ENCODE data around the gene TRABD. TPM values are rescaled to one million over a fixed set of nuclear protein-coding genes. Genes with fewer than 3 reads are reported as not detected.

The TRABD gene
- total and polyA plus RNA-seq, 3 donors from 2014 or later = 23.7 to 45.3 (median 38.7) TPM

GRCh38 chr22:50219800-50220602 is 34.3 kb downstream of the TRABD start:
- no peaks in the 10 kb centered on the region for H3K36me3 ChIP-seq (ENCODE audit: low read depth, missing control alignments)
- DNase-seq = no peak
- no peaks in the 10 kb centered on the region for H3K9me3 ChIP-seq
- intact Hi-C loops (cut with DNase I; ENCODE audit: low total_unique reads) = no loop called here
- H3K27me3 ChIP-seq = no peaks in the 10 kb centered on the region
- no peak overlapping the region for H3K27ac ChIP-seq
- no peak overlapping the region for H3K4me3 ChIP-seq
- H3K4me1 ChIP-seq = peaks cover 3% of the 10 kb centered on the region
- 83 to 84% methylated on average over 8 to 25 of the region's 25 CpGs for WGBS, 2 donors
- TF ChIP-seq POLR2A (IDR thresholded peaks at IDR 0.05) (no peak), CTCF (IDR thresholded peaks at IDR 0.05) (no peak)

DNA sequence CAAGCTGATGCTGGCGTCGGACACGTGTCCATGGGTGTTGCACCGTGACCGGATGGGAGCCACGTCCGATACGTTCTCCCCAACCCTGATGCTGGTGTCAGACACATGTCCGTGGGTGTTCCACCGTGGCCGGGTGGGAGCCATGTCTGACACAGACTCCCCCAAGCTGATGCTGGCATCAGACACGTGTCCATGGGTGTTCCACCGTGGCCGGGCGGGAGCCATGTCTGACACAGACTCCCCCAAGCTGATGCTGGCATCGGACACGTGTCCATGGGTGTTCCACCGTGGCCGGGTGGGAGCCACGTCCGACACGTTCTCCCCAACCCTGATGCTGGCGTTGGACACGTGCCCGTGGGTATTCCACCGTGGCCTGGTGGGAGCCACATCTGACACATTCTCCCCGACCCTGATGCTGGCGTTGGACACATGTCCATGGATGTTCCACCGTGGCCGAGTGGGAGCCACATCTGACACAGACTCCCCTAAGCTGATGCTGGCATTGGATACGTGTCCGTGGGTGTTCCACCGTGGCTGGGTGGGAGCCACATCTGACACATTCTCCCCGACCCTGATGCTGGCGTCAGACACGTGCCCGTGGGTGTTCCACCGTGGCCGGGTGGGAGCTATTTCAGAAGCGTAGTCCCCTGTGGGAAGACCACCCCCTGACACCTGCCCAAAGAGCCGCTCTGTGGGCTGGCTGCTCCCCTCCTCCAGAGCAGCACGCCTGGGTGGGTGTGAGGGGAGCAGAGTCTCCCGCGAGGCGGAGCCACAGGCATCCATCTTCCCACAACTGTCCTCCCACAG is 35.1 kb downstream of the TRABD start:
- intact Hi-C loops (cut with DNase I; ENCODE audit: low total_unique reads) = no loop called here
- Histone ChIP-seq H3K4me1 (no peaks in the 10 kb centered on the region), H3K36me3 (ENCODE audit: low read depth, missing control alignments) (no peaks in the 10 kb centered on the region), H3K27ac (no peak overlapping the region), H3K4me3 (no peak overlapping the region), H3K9me3 (no peaks in the 10 kb centered on the region), H3K27me3 (no peaks in the 10 kb centered on the region)
- DNase-seq = no peak
- WGBS, 2 donors = 87 to 92% methylated on average over 19 to 45 of the region's 45 CpGs
- TF ChIP-seq POLR2A (IDR thresholded peaks at IDR 0.05) = no peak
- no peak for TF ChIP-seq CTCF (IDR thresholded peaks at IDR 0.05)

- TF ChIP-seq POLR2A (IDR thresholded peaks at IDR 0.05) = no peak
- TF ChIP-seq CTCF (IDR thresholded peaks at IDR 0.05) = no peak
- Histone ChIP-seq H3K27me3 (no peaks in the 10 kb centered on the region), H3K4me1 (no peaks in the 10 kb centered on the region), H3K4me3 (no peak overlapping the region), H3K27ac (no peak overlapping the region), H3K9me3 (no peaks in the 10 kb centered on the region), H3K36me3 (ENCODE audit: low read depth, missing control alignments) (no peaks in the 10 kb centered on the region)
- intact Hi-C loops (cut with DNase I; ENCODE audit: low total_unique reads) = no loop called here
- 89 to 90% methylated on average over 10 to 19 of the region's 19 CpGs for WGBS, 2 donors
- no peak for DNase-seq
Measured at GRCh38 chr22:50221410-50222300, 35.9 kb downstream of the TRABD start.

DNA sequence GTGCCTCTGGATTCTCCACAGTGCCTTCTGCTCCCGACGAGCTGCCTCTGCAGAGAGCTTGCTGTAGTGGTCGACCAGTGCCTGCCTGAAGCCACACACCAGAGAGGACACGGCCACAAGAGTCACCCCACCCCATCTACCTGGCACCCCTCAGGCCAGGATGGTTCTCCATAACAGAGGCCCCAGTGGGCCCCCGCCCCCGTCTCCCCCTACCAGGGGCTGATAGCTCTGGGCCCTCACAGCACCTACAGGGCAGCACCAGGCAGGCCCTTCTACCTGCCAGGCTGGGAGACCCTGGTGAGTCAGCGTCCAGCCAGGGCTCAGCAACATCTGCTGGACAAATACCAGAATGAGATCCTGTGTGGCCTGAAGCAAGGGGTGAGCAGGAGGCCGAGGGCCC is 36.8 kb downstream of the TRABD start:
- no peak for DNase-seq
- no peaks in the 10 kb centered on the region for H3K9me3 ChIP-seq
- WGBS, 2 donors = 85 to 88% methylated on average over 6 to 8 of the region's 8 CpGs
- intact Hi-C loops (cut with DNase I; ENCODE audit: low total_unique reads) = no loop called here
- no peaks in the 10 kb centered on the region for H3K4me1 ChIP-seq
- TF ChIP-seq CTCF (IDR thresholded peaks at IDR 0.05) = no peak
- TF ChIP-seq POLR2A (IDR thresholded peaks at IDR 0.05) = no peak
- no peaks in the 10 kb centered on the region for H3K27me3 ChIP-seq
- H3K27ac ChIP-seq = no peak overlapping the region
- H3K36me3 ChIP-seq (ENCODE audit: low read depth, missing control alignments) = no peaks in the 10 kb centered on the region
- no peak overlapping the region for H3K4me3 ChIP-seq

Data from testis (tissue), 3 donors.